ENCODE data around the gene MAML3.

MAML3 gene

GRCh38 chr4:140137671-140138070 is 16.3 kb downstream of the MAML3 start:
- no peaks in the 10 kb centered on the region for H3K9me2 ChIP-seq (replicated peaks; ENCODE audit: control insufficient read depth, low read length)
- H3K27ac ChIP-seq (ENCODE audit: low read depth, low read length): no peak overlapping the region
- H3K9me3 ChIP-seq (ENCODE audit: control insufficient read depth, insufficient read depth, low read length): no peaks in the 10 kb centered on the region
- H3F3A ChIP-seq (ENCODE audit: control insufficient read depth, insufficient read depth): no peaks in the 10 kb centered on the region
- H3K79me2 ChIP-seq (ENCODE audit: control insufficient read depth, low read length): peaks cover 66% of the 10 kb centered on the region
- peaks cover 4% of the 10 kb centered on the region for H3K4me1 ChIP-seq (ENCODE audit: control insufficient read depth, low read length)
- no peak overlapping the region for H3K4me2 ChIP-seq (ENCODE audit: low read length)
- no peaks in the 10 kb centered on the region for H4K20me1 ChIP-seq (ENCODE audit: control insufficient read depth, insufficient read depth, low read depth, low read length)
- TF ChIP-seq EZH2phosphoT487 (IDR thresholded peaks at IDR 0.05; ENCODE audit: borderline replicate concordance, low read length) (no peak), CTCF (IDR thresholded peaks at IDR 0.05; ENCODE audit: low read depth, low read length, poor library complexity, severe bottlenecking) (no peak)
- no peaks in the 10 kb centered on the region for H3K36me3 ChIP-seq (ENCODE audit: control insufficient read depth, low read length)
- H3K4me3 ChIP-seq (ENCODE audit: low read length): no peak overlapping the region
- H3K27me3 ChIP-seq (ENCODE audit: control insufficient read depth, low read length): no peaks in the 10 kb centered on the region

GRCh38 chr4:140136509-140136908 is 17.5 kb downstream of the MAML3 start:
- Histone ChIP-seq H3K4me2 (ENCODE audit: low read length) (no peak overlapping the region), H3K79me2 (ENCODE audit: control insufficient read depth, low read length) (peaks cover 68% of the 10 kb centered on the region)

GRCh38 chr4:140135529-140136088 is 18.4 kb downstream of the MAML3 start:
- TF ChIP-seq EZH2phosphoT487 (IDR thresholded peaks at IDR 0.05; ENCODE audit: borderline replicate concordance, low read length) (no peak), CTCF (IDR thresholded peaks at IDR 0.05; ENCODE audit: low read depth, low read length, poor library complexity, severe bottlenecking) (no peak)
- Histone ChIP-seq H3K27ac (ENCODE audit: low read depth, low read length) (no peak overlapping the region), H3K4me2 (ENCODE audit: low read length) (no peak overlapping the region), H3K4me3 (ENCODE audit: low read length) (no peak overlapping the region), H3F3A (ENCODE audit: control insufficient read depth, insufficient read depth) (no peaks in the 10 kb centered on the region), H3K9me2 (replicated peaks; ENCODE audit: control insufficient read depth, low read length) (no peaks in the 10 kb centered on the region), H3K4me1 (ENCODE audit: control insufficient read depth, low read length) (no peaks in the 10 kb centered on the region), H3K36me3 (ENCODE audit: control insufficient read depth, low read length) (no peaks in the 10 kb centered on the region), H3K27me3 (ENCODE audit: control insufficient read depth, low read length) (no peaks in the 10 kb centered on the region), H4K20me1 (ENCODE audit: control insufficient read depth, insufficient read depth, low read depth, low read length) (no peaks in the 10 kb centered on the region), H3K9me3 (ENCODE audit: control insufficient read depth, insufficient read depth, low read length) (no peaks in the 10 kb centered on the region), H3K79me2 (ENCODE audit: control insufficient read depth, low read length) (peaks cover 59% of the 10 kb centered on the region)

More at GRCh38 chr4:140136509-140136908, 17.5 kb downstream of the MAML3 start:
- H3K4me3 ChIP-seq (ENCODE audit: low read length): no peak overlapping the region
- H3K36me3 ChIP-seq (ENCODE audit: control insufficient read depth, low read length): no peaks in the 10 kb centered on the region
- no peaks in the 10 kb centered on the region for H3F3A ChIP-seq (ENCODE audit: control insufficient read depth, insufficient read depth)
- H3K9me3 ChIP-seq (ENCODE audit: control insufficient read depth, insufficient read depth, low read length): no peaks in the 10 kb centered on the region
- no peaks in the 10 kb centered on the region for H3K4me1 ChIP-seq (ENCODE audit: control insufficient read depth, low read length)
- TF ChIP-seq CTCF (IDR thresholded peaks at IDR 0.05; ENCODE audit: low read depth, low read length, poor library complexity, severe bottlenecking) (no peak), EZH2phosphoT487 (IDR thresholded peaks at IDR 0.05; ENCODE audit: borderline replicate concordance, low read length) (no peak)
- H4K20me1 ChIP-seq (ENCODE audit: control insufficient read depth, insufficient read depth, low read depth, low read length): no peaks in the 10 kb centered on the region
- H3K27me3 ChIP-seq (ENCODE audit: control insufficient read depth, low read length): no peaks in the 10 kb centered on the region
- H3K9me2 ChIP-seq (replicated peaks; ENCODE audit: control insufficient read depth, low read length): no peaks in the 10 kb centered on the region
- no peak overlapping the region for H3K27ac ChIP-seq (ENCODE audit: low read depth, low read length)

Data from DOHH2 (cell line).